WTC11 (cell line): Measurements from ENCODE around the gene SLC9B1. TPM values are rescaled to one million over a fixed set of nuclear protein-coding genes. Genes with fewer than 3 reads are reported as not detected.
"Not testable (repeated sequence)": the region's sequence is repeated elsewhere in the genome, so short reads cannot be mapped to it uniquely, and the experiment has no call there.

Source experiments
- ATAC-seq: fragments of 200-7000 bp; cut with Tn5 transposase; 2 replicates; pipeline ENCODE4 v1.10.0; 2021; ENCODE audit warnings: mild to moderate bottlenecking, moderate library complexity
- CTCF ChIA-PET: fragments of 300-600 bp; sonication (Branson Sonifier 250); formaldehyde crosslinking; loops from one replicate; lab custom pipeline; 2021; ENCODE audit warnings: antibody characterized with exemption; lab: Charles Lee
- POLR2A ChIA-PET: fragments of 350-600 bp; sonication (Branson Sonifier 250); formaldehyde crosslinking; loops from one replicate; lab custom pipeline; 2021; ENCODE audit warnings: antibody characterized with exemption; lab: Charles Lee
- DNase-seq: peaks from one replicate; pipeline ENCODE4 v3.0.0; 2021; ENCODE audit warnings: low spot score
- H3K27ac Mint-ChIP-seq: 2 replicates; pipeline ENCODE4 v1.8.0; 2021; ENCODE audit warnings: mixed read lengths
- H3K27me3 Mint-ChIP-seq: 2 replicates; pipeline ENCODE4 v1.8.0; 2021; ENCODE audit warnings: low read depth, mild to moderate bottlenecking, moderate library complexity, mixed read lengths
- H3K36me3 Mint-ChIP-seq: 2 replicates; pipeline ENCODE4 v1.8.0; 2021; ENCODE audit warnings: mixed read lengths
- H3K4me1 Mint-ChIP-seq: 2 replicates; pipeline ENCODE4 v1.8.0; 2022; ENCODE audit warnings: mixed read lengths
- H3K4me3 Mint-ChIP-seq: 2 replicates; pipeline ENCODE4 v1.8.0; 2021; ENCODE audit warnings: mild to moderate bottlenecking, moderate library complexity, mixed read lengths
- H3K9me3 Mint-ChIP-seq: 2 replicates; pipeline ENCODE4 v1.8.0; 2021; ENCODE audit warnings: mixed read lengths
- AR ChIP-seq: fragments of 250-450 bp; sonication (Bioruptor Pico); IDR thresholded peaks from 2 replicates; pipeline ENCODE4 v1.9.0; 2021; ENCODE audit warnings: mild to moderate bottlenecking
- ATF2 ChIP-seq: sonication (generic); formaldehyde crosslinking; IDR thresholded peaks from 2 replicates; pipeline ENCODE4 v1.8.1; 2022; ENCODE audit warnings: low read depth, missing genetic modification reagents, borderline replicate concordance
- CBFB ChIP-seq: sonication (generic); formaldehyde crosslinking; IDR thresholded peaks from 2 replicates; pipeline ENCODE4 v1.8.1; 2022; ENCODE audit warnings: mild to moderate bottlenecking, low read depth, missing genetic modification reagents
- CTCF ChIP-seq: fragments of 200-600 bp; IDR thresholded peaks from 2 replicates; pipeline ENCODE4 v1.8.0; 2022; ENCODE audit warnings: antibody characterized with exemption
- ELF4 ChIP-seq: sonication (generic); formaldehyde crosslinking; IDR thresholded peaks from 2 replicates; pipeline ENCODE4 v1.8.1; 2022; ENCODE audit warnings: low read depth, mild to moderate bottlenecking, moderate library complexity, missing genetic modification reagents
- EMX1 ChIP-seq: fragments of 250-450 bp; sonication (Bioruptor Pico); IDR thresholded peaks from 2 replicates; pipeline ENCODE4 v1.8.0; 2021; ENCODE audit warnings: mild to moderate bottlenecking
- ESRRA ChIP-seq: sonication (generic); formaldehyde crosslinking; IDR thresholded peaks from 2 replicates; pipeline ENCODE4 v1.8.1; 2022; ENCODE audit warnings: mild to moderate bottlenecking, missing genetic modification reagents, borderline replicate concordance
- ETV6 ChIP-seq: sonication (generic); formaldehyde crosslinking; IDR thresholded peaks from 2 replicates; pipeline ENCODE4 v1.8.1; 2022; ENCODE audit warnings: mild to moderate bottlenecking, missing genetic modification reagents
- GABPB1 ChIP-seq: sonication (generic); formaldehyde crosslinking; IDR thresholded peaks from 2 replicates; pipeline ENCODE4 v1.8.1; 2023; ENCODE audit warnings: mild to moderate bottlenecking, missing genetic modification reagents
- HMGA2 ChIP-seq: fragments of 250-450 bp; sonication (Bioruptor Pico); IDR thresholded peaks from 2 replicates; pipeline ENCODE4 v1.4.0; 2021; ENCODE audit warnings: mild to moderate bottlenecking, moderate library complexity
- IRF1 ChIP-seq: sonication (generic); formaldehyde crosslinking; IDR thresholded peaks from 2 replicates; pipeline ENCODE4 v1.8.0; 2023; ENCODE audit warnings: missing genetic modification reagents
- MLX ChIP-seq: sonication (generic); formaldehyde crosslinking; IDR thresholded peaks from 2 replicates; pipeline ENCODE4 v1.8.1; 2023; ENCODE audit warnings: mild to moderate bottlenecking, missing genetic modification reagents, moderate library complexity
- NFYB ChIP-seq: sonication (generic); formaldehyde crosslinking; conservative IDR thresholded peaks from 2 replicates; pipeline ENCODE4 v1.8.0; 2022; ENCODE audit warnings: low read depth, missing genetic modification reagents
- NR1H2 ChIP-seq: sonication (generic); formaldehyde crosslinking; IDR thresholded peaks from 2 replicates; pipeline ENCODE4 v1.9.0; 2021; ENCODE audit warnings: mild to moderate bottlenecking, moderate library complexity, missing genetic modification reagents
- NR2C2 ChIP-seq: sonication (generic); formaldehyde crosslinking; IDR thresholded peaks from 2 replicates; pipeline ENCODE4 v1.8.0; 2022; ENCODE audit warnings: mild to moderate bottlenecking, missing genetic modification reagents
- OVOL2 ChIP-seq: fragments of 250-450 bp; sonication (Bioruptor Pico); IDR thresholded peaks from 2 replicates; pipeline ENCODE4 v1.9.0; 2021; ENCODE audit warnings: mild to moderate bottlenecking, borderline replicate concordance
- SOX15 ChIP-seq: fragments of 250-450 bp; sonication (Bioruptor Pico); IDR thresholded peaks from 2 replicates; pipeline ENCODE4 v1.9.0; 2021; ENCODE audit warnings: mild to moderate bottlenecking
- SP1 ChIP-seq: sonication (generic); formaldehyde crosslinking; conservative IDR thresholded peaks from 2 replicates; pipeline ENCODE4 v1.8.1; 2022; ENCODE audit warnings: missing genetic modification reagents
- USF1 ChIP-seq: sonication (generic); formaldehyde crosslinking; IDR thresholded peaks from 2 replicates; pipeline ENCODE4 v1.8.0; 2022; ENCODE audit warnings: mild to moderate bottlenecking, missing genetic modification reagents
- ZBTB21 ChIP-seq: sonication (generic); formaldehyde crosslinking; IDR thresholded peaks from 2 replicates; pipeline ENCODE4 v1.8.1; 2023; ENCODE audit warnings: mild to moderate bottlenecking, missing genetic modification reagents, borderline replicate concordance
- ZNF317 ChIP-seq: sonication (generic); formaldehyde crosslinking; IDR thresholded peaks from 2 replicates; pipeline ENCODE4 v1.8.1; 2023; ENCODE audit warnings: low read depth, mild to moderate bottlenecking, moderate library complexity, missing genetic modification reagents, borderline replicate concordance
- ZNF425 ChIP-seq: fragments of 250-450 bp; sonication (Bioruptor Pico); conservative IDR thresholded peaks from 2 replicates; pipeline ENCODE4 v1.9.0; 2021; ENCODE audit warnings: mild to moderate bottlenecking
- ZNF671 ChIP-seq: fragments of 250-450 bp; sonication (Bioruptor Pico); IDR thresholded peaks from 2 replicates; pipeline ENCODE4 v1.8.0; 2021; ENCODE audit warnings: mild to moderate bottlenecking
- total RNA-seq: library from RNA; stranded (reverse); gene quantifications from 3 replicates; pipeline ENCODE4 v1.2.3, GENCODE V29; 2021

SLC9B1 gene
- total RNA-seq, 1 experiment from 2014 or later = 0.59 TPM

- H3K27ac Mint-ChIP-seq = no peak overlapping the region
- H3K9me3 Mint-ChIP-seq = peaks cover 19% of the 10 kb centered on the region
- ATAC-seq (no peak), DNase-seq (no peak)
- TF ChIP-seq ZNF425 (CRISPR knock-in tag) (no peak), SP1 (no peak), AR (CRISPR knock-in tag) (no peak)
- H3K27me3 Mint-ChIP-seq = no peaks in the 10 kb centered on the region
- POLR2A ChIA-PET = interaction anchor here (0.7 kb wide), 1 partner anchor 244 kb away, joined by 3 read pairs; no protein-coding TSS in a partner anchor
- H3K36me3 Mint-ChIP-seq = peaks cover 2% of the 10 kb centered on the region; the same call in 1 of the 2 replicates
- H3K4me1 Mint-ChIP-seq = no peaks in the 10 kb centered on the region
- no peak overlapping the region for H3K4me3 Mint-ChIP-seq
- CTCF ChIA-PET = no interaction called here
These were observed 60.0 kb downstream of the SLC9B1 start for GRCh38 chr4:102959496-102959895.

GRCh38 chr4:102945066-102945465 is 74.4 kb downstream of the SLC9B1 start:
- POLR2A ChIA-PET = no interaction called here
- TF ChIP-seq ZNF671 (no peak), ETV6 (CRISPR knock-in tag) (no peak), MLX (no peak), IRF1 (CRISPR knock-in tag) (no peak), NR2C2 (no peak), USF1 (CRISPR knock-in tag) (no peak), NR1H2 (CRISPR knock-in tag) (no peak), ESRRA (CRISPR knock-in tag) (no peak), OVOL2 (CRISPR knock-in tag) (no peak), ELF4 (no peak), SOX15 (CRISPR knock-in tag) (no peak), CBFB (CRISPR knock-in tag) (no peak), HMGA2 (CRISPR knock-in tag) (no peak), GABPB1 (no peak), CTCF (no peak), ZNF317 (CRISPR knock-in tag) (no peak), ZBTB21 (CRISPR knock-in tag) (no peak), NFYB (CRISPR knock-in tag) (no peak), EMX1 (CRISPR knock-in tag) (no peak), ATF2 (CRISPR knock-in tag) (no peak)
- TF ChIP-seq, all 79 proteins: peak for 0
- Mint-ChIP-seq H3K27ac (no peak overlapping the region), H3K36me3 (no peaks in the 10 kb centered on the region), H3K4me3 (no peak overlapping the region), H3K9me3 (peaks cover 4% of the 10 kb centered on the region), H3K4me1 (no peaks in the 10 kb centered on the region), H3K27me3 (peaks cover 22% of the 10 kb centered on the region)
- CTCF ChIA-PET = no interaction called here
- no peak for ATAC-seq
- no peak for DNase-seq

- H3K9me3 Mint-ChIP-seq, CTCF ChIA-PET, ATAC-seq, POLR2A ChIA-PET, H3K27ac Mint-ChIP-seq, DNase-seq, H3K36me3 Mint-ChIP-seq, H3K4me3 Mint-ChIP-seq: not testable (repeated sequence)
- H3K27me3 Mint-ChIP-seq = peaks cover 66% of the 10 kb centered on the region
- peaks cover 12% of the 10 kb centered on the region for H3K4me1 Mint-ChIP-seq
These were observed 81.4 kb downstream of the SLC9B1 start for GRCh38 chr4:102938063-102938462.
